Panc1 (cell line): ENCODE measurements around the gene MACROD2. TPM values are rescaled to one million over a fixed set of nuclear protein-coding genes. Genes with fewer than 3 reads are reported as not detected.

Source experiments
- ATAC-seq: fragments of 200-7000 bp; cut with Tn5 transposase; 2 replicates; pipeline ENCODE4 v1.9.1; 2020; ENCODE audit warnings: mild to moderate bottlenecking, moderate library complexity
- BruUV-seq: library from RNA; stranded (reverse); fragments of 400-500 nt; replicated peaks from 2 replicates; lab custom pipeline; 2021; lab: Mats Ljungman, UMichigan
- CTCF ChIA-PET: fragments of 300-600 bp; sonication (Branson Sonifier 250); formaldehyde crosslinking; loops from one replicate; lab custom pipeline; 2022; ENCODE audit warnings: antibody characterized with exemption; lab: Charles Lee
- POLR2A ChIA-PET: fragments of 300-600 bp; sonication (Branson Sonifier 250); formaldehyde crosslinking; loops from one replicate; lab custom pipeline; 2022; ENCODE audit warnings: antibody characterized with exemption; lab: Charles Lee
- DNase-seq: peaks from one replicate; pipeline ENCODE4 v3.0.0-alpha.2; 2010; ENCODE audit warnings: low read depth, low spot score
- H3K27ac ChIP-seq: 2 replicates; pipeline ENCODE4 v1.5.1; 2011; ENCODE audit warnings: mild to moderate bottlenecking, low read length, inconsistent platforms
- H3K27me3 ChIP-seq: fragments of 200-500 bp; sonication (Bioruptor generic); 2 replicates; pipeline ENCODE4 v1.6.0; 2014; ENCODE audit warnings: low read length, inconsistent platforms; ENCODE audit not compliant: control insufficient read depth, insufficient read depth
- H3K36me3 ChIP-seq: fragments of 200-500 bp; sonication (Bioruptor generic); 2 replicates; pipeline ENCODE4 v1.5.1; 2014; ENCODE audit warnings: inconsistent platforms, mild to moderate bottlenecking, low read length, moderate library complexity; ENCODE audit not compliant: control insufficient read depth, insufficient read depth
- H3K4me1 ChIP-seq: 2 replicates; pipeline ENCODE4 v1.5.1; 2011; ENCODE audit warnings: inconsistent platforms, mild to moderate bottlenecking, low read length, moderate library complexity; ENCODE audit not compliant: control insufficient read depth, insufficient read depth
- H3K4me3 ChIP-seq, 2 experiments: 2 replicates each; pipeline ENCODE4 v1.5.1; 2011 to 2012; ENCODE audit warnings: low read depth in 2 of 2, low read length in 2 of 2, mild to moderate bottlenecking in 2 of 2, inconsistent platforms in 1 of 2, moderate library complexity in 1 of 2
- H3K9me3 ChIP-seq: fragments of 200-500 bp; sonication (Bioruptor generic); 2 replicates; pipeline ENCODE4 v1.5.1; 2014; ENCODE audit warnings: low read depth, mild to moderate bottlenecking, inconsistent platforms, low read length, moderate library complexity; ENCODE audit not compliant: control insufficient read depth, insufficient read depth
- POLR2AphosphoS5 ChIP-seq: IDR thresholded peaks from 2 replicates; pipeline ENCODE4 v1.6.1; 2012; ENCODE audit warnings: mild to moderate bottlenecking, low read depth, low read length, moderate library complexity
- SIN3A ChIP-seq: IDR thresholded peaks from 2 replicates; pipeline ENCODE4 v1.6.1; 2012; ENCODE audit warnings: low read depth, mild to moderate bottlenecking, low read length, moderate library complexity, borderline replicate concordance; ENCODE audit not compliant: insufficient read depth
- TCF7L2 ChIP-seq: IDR thresholded peaks from 2 replicates; pipeline ENCODE4 v1.6.1; 2011; ENCODE audit warnings: mild to moderate bottlenecking, low read depth, low read length, inconsistent platforms
- in situ Hi-C: cut with HindIII; loops from 2 replicates; pipeline ENCODE4 v1.10.0; 2016; ENCODE audit warnings: low sequenced_read_pairs, low pct_unique_long_range_greater_than_20kb
- intact Hi-C: fragments of 100-400 bp; cut with micrococcal nuclease; formaldehyde crosslinking; loops from one replicate; pipeline ENCODE4 v1.10.0; 2022; ENCODE audit not compliant: unreplicated experiment
- total RNA-seq: library from RNA; stranded (reverse); gene quantifications from one replicate; pipeline ENCODE4 v1.2.1, GENCODE V29; 2021; ENCODE audit not compliant: unreplicated experiment
- TF ChIP-seq, protein P1 (sequence below), 2 experiments: IDR thresholded peaks; 2 replicates each; pipeline ENCODE4 v1.6.1; 2011 to 2012; ENCODE audit warnings: low read depth in 2 of 2, control low read depth in 1 of 2, low read length in 1 of 2, mild to moderate bottlenecking in 1 of 2, moderate library complexity in 1 of 2; ENCODE audit not compliant: insufficient read depth in 1 of 2
- TF ChIP-seq, protein P2 (sequence below): fragments of 450-650 bp; IDR thresholded peaks from 2 replicates; pipeline ENCODE4 v1.5.1; 2017; ENCODE audit warnings: mild to moderate bottlenecking

The MACROD2 gene
- total RNA-seq, 1 experiment from 2014 or later = 1.2 TPM

DNA sequence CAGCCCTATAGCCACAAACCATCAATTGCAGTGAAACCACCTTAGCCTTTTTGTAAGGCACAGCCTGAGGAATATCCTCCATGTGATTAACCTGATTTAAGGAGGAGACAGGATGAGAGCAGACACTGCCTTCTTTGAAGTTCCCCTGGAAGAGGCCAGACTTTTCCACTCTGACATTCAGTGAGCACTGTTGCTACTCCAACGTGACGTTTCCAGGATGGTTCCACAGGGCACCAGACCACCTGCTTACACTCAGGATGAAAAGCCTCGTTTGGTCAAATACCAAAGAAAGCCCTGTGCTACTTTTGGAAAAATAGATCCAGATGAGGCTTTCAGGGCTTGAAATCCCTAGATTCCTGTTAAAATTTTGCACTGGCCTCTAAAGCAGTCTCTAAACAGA lies 1444.2 kb downstream of the MACROD2 start:
- BruUV-seq = no TSS peak
- DNase-seq (no peak), ATAC-seq (no peak)
- H3K4me3 ChIP-seq = no peak overlapping the region
- TF ChIP-seq TCF7L2 (no peak), POLR2AphosphoS5 (no peak), SIN3A (no peak)
- TF ChIP-seq, protein P1, sequence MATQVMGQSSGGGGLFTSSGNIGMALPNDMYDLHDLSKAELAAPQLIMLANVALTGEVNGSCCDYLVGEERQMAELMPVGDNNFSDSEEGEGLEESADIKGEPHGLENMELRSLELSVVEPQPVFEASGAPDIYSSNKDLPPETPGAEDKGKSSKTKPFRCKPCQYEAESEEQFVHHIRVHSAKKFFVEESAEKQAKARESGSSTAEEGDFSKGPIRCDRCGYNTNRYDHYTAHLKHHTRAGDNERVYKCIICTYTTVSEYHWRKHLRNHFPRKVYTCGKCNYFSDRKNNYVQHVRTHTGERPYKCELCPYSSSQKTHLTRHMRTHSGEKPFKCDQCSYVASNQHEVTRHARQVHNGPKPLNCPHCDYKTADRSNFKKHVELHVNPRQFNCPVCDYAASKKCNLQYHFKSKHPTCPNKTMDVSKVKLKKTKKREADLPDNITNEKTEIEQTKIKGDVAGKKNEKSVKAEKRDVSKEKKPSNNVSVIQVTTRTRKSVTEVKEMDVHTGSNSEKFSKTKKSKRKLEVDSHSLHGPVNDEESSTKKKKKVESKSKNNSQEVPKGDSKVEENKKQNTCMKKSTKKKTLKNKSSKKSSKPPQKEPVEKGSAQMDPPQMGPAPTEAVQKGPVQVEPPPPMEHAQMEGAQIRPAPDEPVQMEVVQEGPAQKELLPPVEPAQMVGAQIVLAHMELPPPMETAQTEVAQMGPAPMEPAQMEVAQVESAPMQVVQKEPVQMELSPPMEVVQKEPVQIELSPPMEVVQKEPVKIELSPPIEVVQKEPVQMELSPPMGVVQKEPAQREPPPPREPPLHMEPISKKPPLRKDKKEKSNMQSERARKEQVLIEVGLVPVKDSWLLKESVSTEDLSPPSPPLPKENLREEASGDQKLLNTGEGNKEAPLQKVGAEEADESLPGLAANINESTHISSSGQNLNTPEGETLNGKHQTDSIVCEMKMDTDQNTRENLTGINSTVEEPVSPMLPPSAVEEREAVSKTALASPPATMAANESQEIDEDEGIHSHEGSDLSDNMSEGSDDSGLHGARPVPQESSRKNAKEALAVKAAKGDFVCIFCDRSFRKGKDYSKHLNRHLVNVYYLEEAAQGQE (IDR thresholded peaks at IDR 0.05; ENCODE audit: insufficient read depth in 1 of 2, low read depth in 2 of 2, low read length in 1 of 2) = no peak
- TF ChIP-seq, protein P2, sequence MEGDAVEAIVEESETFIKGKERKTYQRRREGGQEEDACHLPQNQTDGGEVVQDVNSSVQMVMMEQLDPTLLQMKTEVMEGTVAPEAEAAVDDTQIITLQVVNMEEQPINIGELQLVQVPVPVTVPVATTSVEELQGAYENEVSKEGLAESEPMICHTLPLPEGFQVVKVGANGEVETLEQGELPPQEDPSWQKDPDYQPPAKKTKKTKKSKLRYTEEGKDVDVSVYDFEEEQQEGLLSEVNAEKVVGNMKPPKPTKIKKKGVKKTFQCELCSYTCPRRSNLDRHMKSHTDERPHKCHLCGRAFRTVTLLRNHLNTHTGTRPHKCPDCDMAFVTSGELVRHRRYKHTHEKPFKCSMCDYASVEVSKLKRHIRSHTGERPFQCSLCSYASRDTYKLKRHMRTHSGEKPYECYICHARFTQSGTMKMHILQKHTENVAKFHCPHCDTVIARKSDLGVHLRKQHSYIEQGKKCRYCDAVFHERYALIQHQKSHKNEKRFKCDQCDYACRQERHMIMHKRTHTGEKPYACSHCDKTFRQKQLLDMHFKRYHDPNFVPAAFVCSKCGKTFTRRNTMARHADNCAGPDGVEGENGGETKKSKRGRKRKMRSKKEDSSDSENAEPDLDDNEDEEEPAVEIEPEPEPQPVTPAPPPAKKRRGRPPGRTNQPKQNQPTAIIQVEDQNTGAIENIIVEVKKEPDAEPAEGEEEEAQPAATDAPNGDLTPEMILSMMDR = no peak
- ChIA-PET POLR2A (no interaction called here), CTCF (no interaction called here)
- intact Hi-C loops (no loop called here), in situ Hi-C loops (no loop called here)
- no peaks in the 10 kb centered on the region for H3K9me3 ChIP-seq
- H3K36me3 ChIP-seq = no peaks in the 10 kb centered on the region
- no peak overlapping the region for H3K27ac ChIP-seq
- H3K4me1 ChIP-seq = no peaks in the 10 kb centered on the region
- no peaks in the 10 kb centered on the region for H3K27me3 ChIP-seq

DNA sequence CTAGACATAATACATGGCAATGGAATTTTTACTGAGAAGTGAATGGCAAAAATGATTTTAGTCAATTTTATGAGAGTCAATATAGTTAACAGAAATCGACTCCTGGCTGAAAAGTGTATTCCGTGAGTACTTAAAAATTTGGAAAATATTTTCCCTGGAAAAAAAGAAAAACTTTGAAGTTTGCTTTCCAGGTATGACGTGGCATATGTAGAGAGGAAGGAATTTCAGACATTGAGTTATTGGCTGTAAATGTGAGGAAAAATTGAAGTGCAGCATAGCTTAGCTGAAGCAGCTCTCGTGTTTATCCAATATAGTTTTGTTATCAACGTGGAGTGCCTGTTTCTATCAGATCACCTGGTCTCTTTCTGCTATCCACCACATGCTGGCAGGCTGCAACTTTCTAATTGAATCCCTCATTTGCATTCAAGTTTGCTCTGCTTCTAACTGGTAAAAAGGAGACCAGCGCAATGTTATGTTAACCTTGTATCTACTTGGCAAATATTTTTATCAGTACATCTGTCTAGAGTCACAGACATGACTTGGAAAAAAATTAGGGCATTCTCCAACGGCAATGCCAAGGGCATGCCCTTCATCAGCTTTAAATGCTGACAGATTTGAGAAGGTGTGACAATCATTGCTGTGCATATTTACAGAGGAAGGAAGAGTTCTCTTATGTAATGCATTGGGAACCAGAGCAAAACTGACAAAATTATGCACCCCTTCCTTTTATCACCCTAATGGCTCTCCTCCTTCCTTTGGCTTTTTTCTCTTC lies 1444.9 kb downstream of the MACROD2 start:
- no peaks in the 10 kb centered on the region for H3K36me3 ChIP-seq
- no TSS peak for BruUV-seq
- TF ChIP-seq POLR2AphosphoS5 = no peak
- TF ChIP-seq, protein P1 (IDR thresholded peaks at IDR 0.05; ENCODE audit: insufficient read depth in 1 of 2, low read depth in 2 of 2, low read length in 1 of 2) = no peak
- H3K27me3 ChIP-seq = no peaks in the 10 kb centered on the region
- ChIA-PET CTCF (no interaction called here), POLR2A (no interaction called here)
- H3K4me3 ChIP-seq = no peak overlapping the region
- no peaks in the 10 kb centered on the region for H3K4me1 ChIP-seq
- no peak for ATAC-seq
- H3K27ac ChIP-seq = no peak overlapping the region
- intact Hi-C loops (no loop called here), in situ Hi-C loops (no loop called here)
- DNase-seq = no peak
- no peaks in the 10 kb centered on the region for H3K9me3 ChIP-seq
